IMR-90 (cell line): ENCODE measurements around the gene DOHH. TPM values are rescaled to one million over a fixed set of nuclear protein-coding genes. Genes with fewer than 3 reads are reported as not detected.

Experiments
- ATAC-seq: fragments of 200-7000 bp; cut with Tn5 transposase; 2 replicates; pipeline ENCODE4 v1.9.1; 2020; ENCODE audit warnings: low read depth, mild to moderate bottlenecking, moderate library complexity
- BruUV-seq: library from RNA; stranded (reverse); fragments of 400-500 nt; replicated peaks from 2 replicates; lab custom pipeline; 2021; lab: Mats Ljungman, UMichigan
- CTCF ChIA-PET: fragments of 300-600 bp; formaldehyde crosslinking; extraction: SDS; loops from one replicate; lab custom pipeline; 2021; ENCODE audit warnings: antibody characterized with exemption; lab: Yijun Ruan, JAX
- POLR2A ChIA-PET: fragments of 300-600 bp; sonication (Branson Sonifier 250); formaldehyde crosslinking; loops from one replicate; lab custom pipeline; 2022; ENCODE audit warnings: antibody characterized with exemption; ENCODE audit not compliant: unreplicated experiment; lab: Charles Lee
- DNase-seq: peaks from one replicate; pipeline ENCODE4 v3.0.0; 2013
- H2AFZ ChIP-seq: replicated peaks from 2 replicates; pipeline ENCODE3; 2013; ENCODE audit warnings: low read length, mild to moderate bottlenecking; ENCODE audit not compliant: poor library complexity
- H2AK5ac ChIP-seq: 2 replicates; pipeline ENCODE4 v1.6.1; 2013; ENCODE audit warnings: low read depth, low read length, inconsistent platforms
- H2AK9ac ChIP-seq: replicated peaks from 2 replicates; pipeline ENCODE3; 2013; ENCODE audit warnings: mild to moderate bottlenecking, low read depth, low read length, moderate library complexity; ENCODE audit not compliant: poor library complexity
- H2BK120ac ChIP-seq: 2 replicates; pipeline ENCODE4 v1.6.1; 2013; ENCODE audit warnings: low read depth, low read length, inconsistent platforms
- H2BK15ac ChIP-seq: 3 replicates; pipeline ENCODE4 v1.6.1; 2013; ENCODE audit warnings: low read depth, low read length, inconsistent platforms
- H2BK20ac ChIP-seq: 2 replicates; pipeline ENCODE4 v1.6.1; 2013; ENCODE audit warnings: low read depth, mild to moderate bottlenecking, inconsistent platforms, low read length, moderate library complexity
- H2BK5ac ChIP-seq: 2 replicates; pipeline ENCODE4 v1.6.1; 2013; ENCODE audit warnings: mild to moderate bottlenecking, low read depth, low read length, inconsistent platforms; ENCODE audit not compliant: poor library complexity, severe bottlenecking
- H3K14ac ChIP-seq: replicated peaks from 2 replicates; pipeline ENCODE4 v1.6.1; 2013; ENCODE audit warnings: low read depth, low read length, inconsistent platforms
- H3K18ac ChIP-seq: 2 replicates; pipeline ENCODE4 v1.6.1; 2013; ENCODE audit warnings: low read depth, low read length, control low read depth
- H3K23ac ChIP-seq: 2 replicates; pipeline ENCODE4 v1.6.1; 2013; ENCODE audit warnings: low read depth, low read length, inconsistent platforms
- H3K27ac ChIP-seq: 2 replicates; pipeline ENCODE4 v1.5.1; 2013; ENCODE audit warnings: mild to moderate bottlenecking, control low read depth, low read length; ENCODE audit not compliant: insufficient read depth
- H3K27me3 ChIP-seq: 2 replicates; pipeline ENCODE4 v1.6.1; 2013; ENCODE audit warnings: low read length; ENCODE audit not compliant: control insufficient read depth, insufficient read depth
- H3K36me3 ChIP-seq: 2 replicates; pipeline ENCODE4 v1.6.1; 2013; ENCODE audit warnings: low read length, mixed read lengths; ENCODE audit not compliant: control insufficient read depth, insufficient read depth
- H3K4ac ChIP-seq: 2 replicates; pipeline ENCODE4 v1.6.1; 2013; ENCODE audit warnings: low read depth, low read length, inconsistent platforms
- H3K4me1 ChIP-seq: 2 replicates; pipeline ENCODE4 v1.6.1; 2013; ENCODE audit warnings: low read length, mixed read lengths; ENCODE audit not compliant: control insufficient read depth, insufficient read depth
- H3K4me2 ChIP-seq: 2 replicates; pipeline ENCODE4 v1.6.1; 2013; ENCODE audit warnings: low read depth, mild to moderate bottlenecking, control low read depth, low read length, moderate library complexity
- H3K4me3 ChIP-seq: 2 replicates; pipeline ENCODE4 v1.5.1; 2013; ENCODE audit warnings: low read depth, mild to moderate bottlenecking, control low read depth, low read length, moderate library complexity; ENCODE audit not compliant: insufficient read depth
- H3K56ac ChIP-seq: 2 replicates; pipeline ENCODE4 v1.6.1; 2013; ENCODE audit warnings: low read length, inconsistent platforms; ENCODE audit not compliant: insufficient read depth; ENCODE audit errors: extremely low read depth
- H3K79me1 ChIP-seq, 2 experiments: 2 replicates each; pipeline ENCODE4 v1.6.1; 2013; ENCODE audit warnings: low read length in 2 of 2, inconsistent platforms in 1 of 2, low read depth in 1 of 2
- H3K9ac ChIP-seq: 2 replicates; pipeline ENCODE4 v1.6.1; 2013; ENCODE audit warnings: low read depth, low read length, control low read depth
- H3K9me1 ChIP-seq: 2 replicates; pipeline ENCODE4 v1.6.1; 2013; ENCODE audit warnings: low read length, inconsistent platforms; ENCODE audit not compliant: insufficient read depth
- H3K9me3 ChIP-seq: 2 replicates; pipeline ENCODE4 v1.6.1; 2013; ENCODE audit warnings: low read length; ENCODE audit not compliant: control insufficient read depth, insufficient read depth
- H4K20me1 ChIP-seq: 2 replicates; pipeline ENCODE4 v1.6.1; 2013; ENCODE audit warnings: low read length, inconsistent platforms; ENCODE audit not compliant: insufficient read depth
- H4K5ac ChIP-seq: 2 replicates; pipeline ENCODE4 v1.6.1; 2013; ENCODE audit warnings: mild to moderate bottlenecking, low read depth, low read length, control low read depth
- H4K8ac ChIP-seq, 2 experiments: 2 replicates each; pipeline ENCODE4 v1.6.1; 2013; ENCODE audit warnings: low read depth in 2 of 2, low read length in 2 of 2, control low read depth in 1 of 2, inconsistent platforms in 1 of 2
- H4K91ac ChIP-seq: 2 replicates; pipeline ENCODE4 v1.6.1; 2013; ENCODE audit warnings: low read depth, low read length, inconsistent platforms; ENCODE audit not compliant: insufficient read depth
- BHLHE40 ChIP-seq: fragments of 150-350 bp; IDR thresholded peaks from 2 replicates; pipeline ENCODE4 v1.6.1; 2016; ENCODE audit warnings: mild to moderate bottlenecking, low read depth, low read length
- CEBPB ChIP-seq: IDR thresholded peaks from 2 replicates; pipeline ENCODE4 v1.6.1; 2012; ENCODE audit warnings: low read depth, low read length, improper control_type of control experiment
- MAFK ChIP-seq: IDR thresholded peaks from 2 replicates; pipeline ENCODE4 v1.6.1; 2012; ENCODE audit warnings: low read depth, low read length, improper control_type of control experiment
- MAZ ChIP-seq: IDR thresholded peaks from 2 replicates; pipeline ENCODE4 v1.6.1; 2012; ENCODE audit warnings: low read depth, mild to moderate bottlenecking, low read length, improper control_type of control experiment, moderate library complexity, borderline replicate concordance
- POLR2A ChIP-seq: IDR thresholded peaks from 2 replicates; pipeline ENCODE4 v1.6.1; 2012; ENCODE audit warnings: mild to moderate bottlenecking, low read depth, low read length
- RAD21 ChIP-seq: IDR thresholded peaks from 2 replicates; pipeline ENCODE4 v1.6.1; 2012; ENCODE audit warnings: low read length, improper control_type of control experiment
- RCOR1 ChIP-seq: IDR thresholded peaks from 2 replicates; pipeline ENCODE4 v1.6.1; 2012; ENCODE audit warnings: mild to moderate bottlenecking, low read length, improper control_type of control experiment; ENCODE audit not compliant: insufficient replicate concordance
- WGBS, 2 experiments: methylation state at CpG; one replicate each; pipeline versions ENCODE4 v1.1.5 to v1.1.7; 2013; ENCODE audit warnings: missing lambda C conversion rate in 2 of 2; ENCODE audit not compliant: insufficient read length in 1 of 2; ENCODE audit errors: extremely low coverage in 2 of 2; 5-methylcytosine and 5-hydroxymethylcytosine counted together
- dilution Hi-C: fragments of 300-500 bp; cut with HindIII; formaldehyde crosslinking; loops from one replicate; pipeline ENCODE4 v1.14.3; 2018; ENCODE audit warnings: low sequenced_read_pairs; ENCODE audit not compliant: unreplicated experiment
- in situ Hi-C: fragments of 300-500 bp; cut with MboI; formaldehyde crosslinking; loops from 3 replicates; pipeline ENCODE4 v1.14.3; 2019; ENCODE audit warnings: low sequenced_read_pairs, inconsistent platforms, mixed read lengths
- intact Hi-C: fragments of 100-400 bp; cut with micrococcal nuclease; formaldehyde crosslinking; loops from 2 replicates; pipeline ENCODE4 v1.10.0; 2022
- polyA plus RNA-seq, 3 experiments: library from polyadenylated mRNA; depleted of rRNA; stranded (reverse); fragments of >200 nt; gene quantifications; 2 replicates each; pipeline ENCODE4 v1.2.3, GENCODE V29; 2012; ENCODE audit warnings: low replicate concordance in 1 of 3
- total RNA-seq: library from RNA; depleted of rRNA; stranded (reverse); fragments of >200 nt; gene quantifications from 2 replicates; pipeline ENCODE4 v1.2.3, GENCODE V29; 2012
- TF ChIP-seq, protein P1 (sequence below): conservative IDR thresholded peaks from 2 replicates; pipeline ENCODE4 v1.5.1; 2012; ENCODE audit warnings: mild to moderate bottlenecking, low read depth, low read length, improper control_type of control experiment

Gene DOHH
- total and polyA plus RNA-seq, 2 of the 4 experiments (the other 2 are of a cell fraction), result 3.2 to 9.2 TPM

DNA sequence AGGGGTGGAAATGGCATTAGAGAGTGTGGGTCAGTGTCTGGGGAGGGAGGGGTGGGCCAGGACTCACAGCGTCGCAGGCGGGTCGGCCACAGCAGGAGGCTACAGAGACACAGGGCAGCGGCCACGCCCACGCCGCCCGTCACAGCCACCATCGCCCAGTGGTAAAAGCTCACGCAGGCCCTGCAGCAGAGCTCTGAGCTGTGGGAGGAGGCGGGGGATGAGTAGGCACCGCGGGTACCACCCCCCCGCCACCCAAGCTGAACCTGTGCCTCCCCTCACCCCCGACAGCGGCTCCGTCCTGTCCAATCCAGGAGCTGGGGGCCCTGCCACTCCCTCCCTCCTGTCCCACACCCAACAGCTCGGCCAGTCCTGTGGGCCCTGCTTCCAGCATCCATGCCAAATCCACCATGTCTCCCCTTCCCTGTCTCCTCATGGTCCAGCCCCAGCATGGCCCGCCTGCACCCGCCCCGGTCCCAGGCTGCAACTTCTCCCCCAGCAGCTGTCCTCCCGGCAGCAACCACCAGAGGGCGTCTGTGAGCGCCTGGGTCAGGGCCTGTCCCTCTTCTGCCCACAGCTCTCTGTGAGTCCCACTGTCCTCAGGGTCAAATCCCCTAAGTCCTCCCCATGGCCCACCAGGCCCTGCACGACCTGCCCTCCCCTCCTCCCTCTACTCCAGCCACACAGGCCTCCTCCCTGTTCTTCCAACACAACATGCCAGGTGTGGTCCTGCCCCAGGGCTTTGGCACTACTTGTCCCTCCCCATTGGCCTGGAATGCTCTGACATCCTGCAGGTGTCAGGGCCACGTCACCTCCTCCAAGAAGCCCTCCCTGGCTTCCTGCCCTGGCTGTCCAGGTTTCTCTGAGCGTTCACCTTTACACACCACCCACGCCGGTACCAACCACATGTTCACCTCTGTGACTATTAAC is 44.5 kb upstream of the DOHH start (continued):
- TF ChIP-seq MAZ, result peak; percentile 22; the same call in 1 of the 2 replicates
- no peak for TF ChIP-seq RCOR1
- TF ChIP-seq RAD21, result peak; percentile 76

DNA sequence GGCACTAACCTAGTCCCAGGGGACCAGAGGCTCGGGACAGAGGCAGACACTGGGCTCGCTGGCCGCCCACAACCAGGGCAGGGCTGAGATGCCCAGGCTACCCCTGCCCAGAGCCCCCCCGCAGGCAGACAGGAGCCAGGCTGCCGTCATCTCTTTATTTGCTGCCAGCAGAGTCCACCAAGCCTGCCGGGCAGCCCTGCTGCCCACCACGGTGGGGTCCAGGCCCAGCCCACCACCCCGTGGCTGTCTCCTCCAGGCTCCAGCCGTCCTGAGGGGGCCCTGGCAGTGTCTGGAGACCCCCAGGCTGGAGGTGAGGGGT is 43.5 kb upstream of the DOHH start:
- ATAC-seq (no peak), DNase-seq (no peak)
- BruUV-seq, result no TSS peak
- Histone ChIP-seq H3K9ac (no peak overlapping the region), H3K9me1 (no peaks in the 10 kb centered on the region), H4K5ac (no peak overlapping the region), H3K27ac (no peak overlapping the region), H3K27me3 (no peaks in the 10 kb centered on the region), H3K36me3 (peaks cover 28% of the 10 kb centered on the region), H4K8ac (no peak overlapping the region), H3K14ac (no peak overlapping the region), H3K9me3 (no peaks in the 10 kb centered on the region), H2AFZ (no peak overlapping the region), H4K20me1 (peaks cover 30% of the 10 kb centered on the region), H3K4me2 (no peak overlapping the region), H3K23ac (no peak overlapping the region), H2BK120ac (no peak overlapping the region), H4K91ac (no peak overlapping the region), H3K56ac (no peak overlapping the region), H2BK5ac (no peak overlapping the region), H2BK20ac (no peak overlapping the region), H3K4me1 (no peaks in the 10 kb centered on the region), H3K18ac (no peak overlapping the region), H2AK9ac (peak overlapping the region; percentile 61), H3K4ac (no peak overlapping the region), H2AK5ac (no peak overlapping the region), H3K79me1 (peaks cover 6 to 24% of the 10 kb centered on the region in 2 experiments; a peak in 2 of 4 replicates), H3K4me3 (no peak overlapping the region), H2BK15ac (no peak overlapping the region)
- TF ChIP-seq POLR2A (no peak), CEBPB (no peak), RAD21 (no peak), BHLHE40 (no peak), MAFK (no peak)
- TF ChIP-seq, protein P1, sequence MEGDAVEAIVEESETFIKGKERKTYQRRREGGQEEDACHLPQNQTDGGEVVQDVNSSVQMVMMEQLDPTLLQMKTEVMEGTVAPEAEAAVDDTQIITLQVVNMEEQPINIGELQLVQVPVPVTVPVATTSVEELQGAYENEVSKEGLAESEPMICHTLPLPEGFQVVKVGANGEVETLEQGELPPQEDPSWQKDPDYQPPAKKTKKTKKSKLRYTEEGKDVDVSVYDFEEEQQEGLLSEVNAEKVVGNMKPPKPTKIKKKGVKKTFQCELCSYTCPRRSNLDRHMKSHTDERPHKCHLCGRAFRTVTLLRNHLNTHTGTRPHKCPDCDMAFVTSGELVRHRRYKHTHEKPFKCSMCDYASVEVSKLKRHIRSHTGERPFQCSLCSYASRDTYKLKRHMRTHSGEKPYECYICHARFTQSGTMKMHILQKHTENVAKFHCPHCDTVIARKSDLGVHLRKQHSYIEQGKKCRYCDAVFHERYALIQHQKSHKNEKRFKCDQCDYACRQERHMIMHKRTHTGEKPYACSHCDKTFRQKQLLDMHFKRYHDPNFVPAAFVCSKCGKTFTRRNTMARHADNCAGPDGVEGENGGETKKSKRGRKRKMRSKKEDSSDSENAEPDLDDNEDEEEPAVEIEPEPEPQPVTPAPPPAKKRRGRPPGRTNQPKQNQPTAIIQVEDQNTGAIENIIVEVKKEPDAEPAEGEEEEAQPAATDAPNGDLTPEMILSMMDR, result no peak
- in situ Hi-C loops (no loop called here), dilution Hi-C loops (no loop called here), intact Hi-C loops (no loop called here)
- ChIA-PET CTCF (no interaction called here), POLR2A (no interaction called here)
- no CpG with 5 or more reads among the region's 9 CpGs for WGBS, 2 experiments
